HG03280 (cell line): ENCODE data around the gene CHD6.

Experiments
- ATAC-seq: cut with Tn5 transposase; IDR thresholded peaks from one replicate; pipeline ENCODE4 v1.9.1; 2021; ENCODE audit warnings: mild to moderate bottlenecking, moderate library complexity; ENCODE audit not compliant: unreplicated experiment

CHD6 gene

GRCh38 chr20:41358230-41358629, 259.9 kb downstream of the CHD6 start:
- no peak for ATAC-seq

DNA sequence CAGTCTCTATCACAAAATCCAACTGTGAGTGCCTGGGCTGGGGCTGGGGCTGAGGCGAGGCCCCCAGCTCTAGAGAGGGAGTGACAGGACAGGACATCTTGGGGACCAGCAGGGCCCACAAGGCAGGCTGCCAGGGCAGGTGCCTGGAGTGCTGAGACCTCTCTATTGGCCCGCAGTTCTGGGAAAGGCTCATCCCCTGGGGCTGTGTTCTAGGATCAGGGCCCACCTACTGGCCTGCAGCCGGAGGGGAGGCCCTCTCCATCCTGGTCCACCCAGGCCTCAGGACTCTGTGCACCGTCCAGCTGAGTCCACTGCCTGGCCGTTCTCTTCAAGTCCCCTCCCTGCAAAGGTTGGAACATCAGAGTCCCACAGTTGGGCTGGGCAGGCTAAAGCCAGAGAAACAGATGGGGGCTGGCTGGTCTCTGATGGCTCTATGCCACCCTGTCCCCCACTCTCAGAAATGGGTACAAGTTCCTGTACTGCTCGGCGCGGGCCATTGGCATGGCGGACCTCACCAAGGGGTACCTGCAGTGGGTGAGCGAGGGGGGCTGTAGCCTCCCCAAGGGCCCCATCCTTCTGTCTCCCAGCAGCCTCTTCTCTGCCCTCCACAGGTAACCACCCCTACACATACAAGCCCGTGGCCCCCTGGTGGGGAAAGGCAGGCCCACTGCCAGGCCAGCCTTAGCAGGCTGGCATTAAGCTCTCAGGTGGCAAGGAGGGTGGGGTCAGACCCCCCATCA, 260.6 kb downstream of the CHD6 start:
- ATAC-seq, result no peak

DNA sequence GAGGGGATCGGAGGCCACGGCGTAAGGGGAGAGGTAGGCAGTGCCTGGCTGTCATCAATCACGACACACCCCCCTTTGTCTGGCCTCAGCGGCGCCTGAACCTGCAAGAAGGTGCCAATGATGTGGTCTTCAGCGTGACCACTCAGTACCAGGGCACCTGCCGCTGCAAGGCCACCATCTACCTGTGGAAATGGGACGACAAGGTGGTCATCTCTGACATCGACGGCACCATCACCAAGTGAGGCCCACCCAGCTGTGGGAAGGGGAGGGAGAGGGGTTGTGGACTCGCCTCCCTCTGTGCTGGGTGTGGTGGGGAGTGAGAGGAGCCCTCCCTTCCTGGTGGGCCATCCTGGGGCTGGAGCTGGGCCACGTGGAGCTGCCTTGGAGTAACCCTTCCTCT, 261.2 kb downstream of the CHD6 start:
- ATAC-seq, result no peak

GRCh38 chr20:41355598-41356203, 262.5 kb downstream of the CHD6 start:
- ATAC-seq, result no peak

- no peak for ATAC-seq
Observed at GRCh38 chr20:41355192-41355591, 263.0 kb downstream of the CHD6 start.

DNA sequence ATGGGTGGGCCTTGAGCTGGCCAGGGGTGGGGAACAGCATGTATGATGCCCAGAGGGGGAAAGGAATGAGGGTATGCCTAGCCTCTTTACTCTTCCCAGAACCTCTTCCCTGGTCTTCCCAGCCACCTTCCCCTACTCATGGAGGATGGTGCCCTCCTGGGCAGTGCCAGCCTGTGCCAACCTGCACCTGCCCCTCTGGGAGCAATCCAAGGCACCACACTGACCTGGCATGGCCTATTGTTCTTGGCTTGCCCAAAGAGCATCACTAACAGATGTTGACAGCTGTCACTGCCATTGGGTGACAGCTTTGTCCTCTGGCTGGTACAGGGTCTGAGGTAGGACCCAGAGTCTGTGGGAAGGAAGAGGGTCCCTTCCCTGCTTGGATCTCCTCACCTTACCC, 264.6 kb downstream of the CHD6 start:
- ATAC-seq, result no peak

- ATAC-seq, result no peak
Observed at GRCh38 chr20:41352666-41353065, 265.5 kb downstream of the CHD6 start.

DNA sequence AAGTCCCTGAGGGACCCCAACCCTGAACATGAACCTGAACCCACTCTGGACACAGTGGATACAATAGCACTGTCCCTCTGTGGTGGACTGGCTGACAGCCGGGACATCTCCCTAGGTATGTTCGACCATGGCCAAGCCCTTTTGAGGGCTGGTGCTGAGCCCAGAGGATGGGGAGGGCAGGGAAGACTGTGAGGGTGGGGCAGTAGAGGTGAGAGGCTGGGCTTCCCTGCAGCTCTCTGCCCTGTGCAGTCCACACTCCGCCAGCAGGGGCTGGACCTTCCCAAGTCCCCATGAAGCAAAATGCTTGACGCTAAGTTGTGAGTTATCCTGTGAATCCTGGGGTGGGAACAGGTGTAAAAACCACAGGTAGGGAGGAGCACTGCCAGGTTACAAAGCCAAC, 266.1 kb downstream of the CHD6 start:
- no peak for ATAC-seq
